ENCODE measurements around the gene ZDHHC23.

Gene ZDHHC23

GRCh38 chr3:113947372-113948014 lies at the start of gene ZDHHC23:
Gene ZDHHC23 (plus strand): TSS chr3:113948013. CDS start chr3:113948803, 790 bp downstream.
- peak; percentile 73 for DNase-seq

- DNase-seq, result no peak
Observed at GRCh38 chr3:113898892-113899291, 48.9 kb upstream of the ZDHHC23 start.

GRCh38 chr3:113906568-113907140 lies 41.2 kb upstream of the ZDHHC23 start:
- DNase-seq, result no peak

GRCh38 chr3:113908133-113908532 lies 39.7 kb upstream of the ZDHHC23 start:
- DNase-seq, result no peak

GRCh38 chr3:113910966-113911365 lies 36.8 kb upstream of the ZDHHC23 start:
- no peak for DNase-seq

GRCh38 chr3:113912552-113913236 lies 35.1 kb upstream of the ZDHHC23 start:
- DNase-seq, result peak; percentile 33

GRCh38 chr3:113914646-113915045 lies 33.2 kb upstream of the ZDHHC23 start:
- no peak for DNase-seq

- no peak for DNase-seq
Observed at GRCh38 chr3:113927556-113927955, 20.3 kb upstream of the ZDHHC23 start.

GRCh38 chr3:113946831-113947230 lies 982 bp upstream of the ZDHHC23 start:
- no peak for DNase-seq

GRCh38 chr3:113948015-113948917 lies 453 bp downstream of the ZDHHC23 start:
- peak; percentile 55 for DNase-seq

GRCh38 chr3:113952921-113953320 lies 5.1 kb downstream of the ZDHHC23 start:
- DNase-seq, result no peak

GRCh38 chr3:113953677-113954076 lies 5.9 kb downstream of the ZDHHC23 start:
- DNase-seq, result no peak

GRCh38 chr3:113954091-113954685 lies 6.4 kb downstream of the ZDHHC23 start:
- no peak for DNase-seq

GRCh38 chr3:113963879-113964278 lies 16.1 kb downstream of the ZDHHC23 start:
- DNase-seq, result no peak

- no peak for DNase-seq
Observed at GRCh38 chr3:113966172-113966571, 18.4 kb downstream of the ZDHHC23 start.

GRCh38 chr3:113968986-113969385 lies 21.2 kb downstream of the ZDHHC23 start:
- DNase-seq, result no peak

GRCh38 chr3:113977822-113978221 lies 30.0 kb downstream of the ZDHHC23 start:
- no peak for DNase-seq

- DNase-seq, result no peak
Observed at GRCh38 chr3:113979916-113980315, 32.1 kb downstream of the ZDHHC23 start.

GRCh38 chr3:113981803-113982202 lies 34.0 kb downstream of the ZDHHC23 start:
- DNase-seq, result no peak

GRCh38 chr3:113983544-113983943 lies 35.7 kb downstream of the ZDHHC23 start:
- DNase-seq, result no peak

- no peak for DNase-seq
Observed at GRCh38 chr3:113985541-113985940, 37.7 kb downstream of the ZDHHC23 start.

GRCh38 chr3:114005481-114005880 lies 57.7 kb downstream of the ZDHHC23 start:
- DNase-seq, result no peak
